ENCODE data around the gene COBL.

The COBL gene

DNA sequence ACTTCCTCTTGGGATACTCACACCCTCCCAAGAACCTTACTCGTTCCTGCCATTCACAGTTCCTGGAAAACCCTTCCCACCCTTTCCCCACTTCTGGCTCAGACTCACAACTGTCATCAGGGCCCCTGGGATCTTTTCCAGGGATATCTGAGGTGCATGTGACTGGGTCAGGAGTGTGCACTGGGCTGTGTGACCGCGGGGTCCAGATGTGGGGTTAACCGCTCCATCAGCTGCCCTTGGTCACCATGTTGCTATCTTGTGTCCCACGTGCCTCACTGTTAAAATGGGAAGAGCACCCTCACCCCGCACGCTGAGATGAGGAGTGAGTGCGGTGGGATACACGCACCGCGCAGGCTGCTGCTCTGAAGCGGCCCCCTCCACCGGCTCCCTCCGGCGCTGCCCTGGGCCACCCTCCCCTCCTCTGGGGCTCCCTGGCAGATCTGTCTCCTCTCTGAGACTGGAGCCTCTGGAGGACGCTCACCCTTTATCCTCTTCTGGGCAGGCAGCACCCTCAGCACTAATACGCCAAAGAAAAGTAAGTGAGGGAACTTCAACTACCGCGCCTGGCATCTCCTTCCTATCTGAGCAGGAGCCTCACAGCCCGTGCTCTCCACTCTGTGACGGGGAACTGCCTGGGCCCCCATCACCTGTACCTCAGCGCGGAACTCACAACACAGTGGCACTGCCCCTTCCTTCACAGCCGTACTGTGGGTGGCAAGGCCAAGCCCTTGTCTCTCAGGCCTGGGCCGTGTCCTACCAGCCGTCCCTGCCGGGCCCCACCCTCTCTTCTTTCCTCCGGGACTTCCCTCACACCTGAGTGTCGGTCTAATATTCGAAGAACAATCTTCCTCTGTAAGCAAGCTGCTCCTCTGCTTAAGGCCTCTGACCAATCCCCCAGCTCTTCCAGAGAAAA is 15.6 kb downstream of the COBL start:
- DNase-seq = no peak

DNA sequence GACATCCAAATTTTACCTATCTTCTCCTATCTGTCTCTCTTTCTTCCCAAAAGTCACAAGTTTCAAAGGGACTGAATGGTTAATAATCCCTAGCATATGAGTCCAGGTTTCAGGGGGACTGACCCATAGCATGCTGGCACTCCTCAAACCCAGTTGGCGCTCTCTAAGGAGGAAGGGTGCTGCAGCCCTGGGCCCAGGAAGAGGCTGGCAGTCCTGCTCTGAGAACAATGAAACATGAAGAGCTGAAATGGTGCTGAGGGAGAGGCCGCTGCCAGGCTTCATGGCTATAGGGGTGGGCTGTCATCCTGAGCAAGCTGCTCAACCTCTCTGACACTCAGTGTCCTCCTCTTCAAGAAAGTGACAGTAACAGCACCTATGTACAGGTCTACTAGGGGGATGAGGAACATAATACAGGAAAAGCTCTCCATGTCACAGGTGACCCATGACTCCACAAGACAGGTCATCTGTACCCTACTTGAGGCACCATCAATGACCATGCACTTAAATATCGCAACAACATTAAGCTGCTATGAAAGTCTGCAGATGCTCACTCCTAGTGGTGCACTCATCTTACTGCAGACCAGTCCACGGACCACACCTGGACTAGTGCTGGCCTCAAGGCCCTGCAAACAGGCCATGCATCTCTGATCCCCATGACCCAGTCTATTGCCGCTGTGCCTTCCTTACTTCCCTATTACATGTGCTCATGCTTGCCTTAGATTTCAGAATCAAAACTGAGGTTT is 17.0 kb downstream of the COBL start:
- no peak for DNase-seq

DNA sequence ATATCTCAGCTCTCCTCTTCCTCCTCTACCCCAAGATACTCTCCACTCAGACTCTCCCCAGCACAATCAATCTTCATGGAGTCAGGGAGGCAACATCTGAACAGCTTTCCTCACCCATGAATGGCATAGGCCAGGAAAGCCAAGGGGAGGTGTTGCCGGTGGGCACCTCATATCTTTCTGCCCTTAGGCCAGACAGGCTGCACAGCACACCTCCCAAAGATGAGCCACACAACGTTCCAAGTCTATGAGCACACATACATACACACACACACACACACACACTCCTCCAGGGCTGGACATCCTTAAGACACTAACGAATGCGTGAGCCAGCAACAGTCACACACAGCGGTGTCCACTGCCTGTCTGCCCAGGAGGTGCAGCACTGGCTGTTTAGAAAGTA is 17.7 kb downstream of the COBL start:
- DNase-seq = no peak

DNA sequence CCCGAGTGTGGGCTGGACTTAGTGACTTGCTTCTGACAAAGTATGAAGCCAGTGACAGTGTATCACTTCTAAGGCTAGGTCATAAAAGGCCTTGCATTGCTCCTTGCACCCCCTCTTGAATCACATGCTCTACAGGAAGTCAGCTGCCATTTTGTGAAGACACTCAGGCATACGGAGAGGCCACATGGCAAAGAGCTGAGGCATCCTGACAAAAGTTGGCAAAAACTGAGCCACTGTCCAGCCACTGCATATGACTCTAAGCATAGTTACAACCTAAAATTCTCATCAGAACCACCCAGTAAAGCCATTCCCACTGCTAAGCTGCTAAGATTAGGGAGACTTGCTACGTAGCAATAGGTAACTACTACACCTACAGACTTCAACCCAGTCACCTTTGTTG is 18.6 kb downstream of the COBL start:
- DNase-seq = no peak

DNA sequence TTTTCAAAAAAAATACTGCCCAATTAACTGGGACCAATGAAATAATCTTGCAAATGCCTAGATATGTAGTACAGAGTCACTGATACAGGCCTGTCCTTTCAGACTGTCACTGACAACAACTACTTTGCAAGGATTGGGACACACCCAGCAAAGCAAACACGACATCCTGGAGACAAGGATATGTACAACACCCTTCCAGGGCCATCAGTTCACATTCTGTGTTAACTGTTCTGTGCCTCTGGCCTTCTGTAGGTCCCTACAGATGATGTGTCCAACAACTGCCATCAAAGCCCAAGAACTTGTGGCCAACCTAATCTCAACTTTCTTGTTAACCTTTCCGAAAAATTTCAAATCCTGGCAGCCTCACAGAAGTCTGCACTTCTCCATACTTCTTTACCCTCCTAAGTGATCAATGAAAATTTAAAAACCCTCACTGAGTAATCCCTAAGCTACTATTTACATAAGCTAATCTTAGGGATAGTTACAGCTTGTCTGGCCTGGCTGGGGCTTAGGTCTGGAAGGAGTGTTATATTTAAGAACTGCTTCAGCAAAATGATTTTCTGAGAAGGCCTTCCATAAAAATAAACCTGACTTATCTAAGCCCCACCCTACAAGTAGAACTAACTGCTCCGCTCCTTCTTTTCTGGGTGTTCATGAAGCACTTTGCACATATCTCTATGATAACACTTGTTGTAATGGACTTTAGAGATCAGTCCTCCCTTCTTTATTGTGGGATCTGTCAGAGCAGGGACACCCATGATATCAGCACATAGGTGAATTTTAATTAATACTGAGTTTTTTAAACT is 21.0 kb downstream of the COBL start:
- DNase-seq = no peak

DNA sequence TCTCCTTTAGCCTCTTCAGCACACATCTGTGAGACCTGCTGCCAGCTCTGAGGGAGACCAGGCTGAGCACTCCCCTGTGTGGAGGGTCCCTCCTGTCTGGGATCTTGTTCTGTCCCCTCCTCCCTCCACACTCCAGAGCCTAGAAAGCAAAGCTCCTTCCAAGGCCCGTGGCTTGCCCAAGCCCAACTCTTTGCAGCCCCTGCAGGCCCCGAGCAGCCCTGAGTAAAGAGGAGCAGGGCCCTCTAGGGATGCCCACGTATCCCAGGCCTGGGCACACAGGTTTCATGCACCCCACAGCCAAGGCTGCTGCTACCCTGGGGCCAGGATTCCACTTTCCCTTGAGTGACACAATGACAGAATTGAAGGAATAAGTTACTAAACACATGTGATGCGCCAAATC is 24.0 kb downstream of the COBL start:
- no peak for DNase-seq

DNA sequence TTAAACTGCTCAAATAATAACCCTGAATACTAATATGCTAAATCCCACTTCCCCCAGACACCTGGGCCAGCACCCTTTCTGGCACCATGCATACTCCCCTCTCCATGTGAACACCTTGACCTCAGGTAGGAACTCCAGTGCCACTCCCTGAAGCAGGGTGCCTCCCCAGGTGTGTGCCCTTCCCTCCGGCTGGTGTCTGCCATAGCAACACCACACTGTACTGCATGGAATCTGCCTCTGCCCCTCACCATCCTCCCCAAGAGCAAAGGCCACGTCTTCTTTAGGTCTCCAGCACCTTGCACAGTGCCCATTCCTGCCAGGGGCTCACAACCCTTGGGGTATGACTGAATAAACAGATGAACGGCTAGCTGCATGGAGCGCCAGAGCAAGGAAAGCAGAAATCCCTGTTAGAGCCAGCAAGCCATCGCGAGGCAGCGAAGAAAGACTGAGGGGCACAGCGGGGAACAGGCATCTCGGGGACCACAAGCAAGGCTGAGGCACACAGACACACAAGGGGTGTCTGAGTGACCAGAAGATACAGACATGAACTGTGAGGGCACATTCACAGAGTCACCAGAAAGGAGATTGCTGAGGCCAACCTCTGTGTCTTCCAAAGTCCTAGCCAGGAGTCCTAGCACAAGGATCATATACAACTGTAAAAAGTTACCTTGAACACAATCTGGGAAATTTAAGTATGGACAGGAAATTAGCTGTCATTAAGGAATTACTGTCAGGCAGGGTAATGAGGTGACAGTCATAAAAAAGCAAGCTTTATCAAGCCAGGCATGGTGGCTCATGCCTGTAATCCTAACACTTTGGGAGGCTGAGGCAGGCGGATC is 25.7 kb downstream of the COBL start:
- no peak for DNase-seq

DNA sequence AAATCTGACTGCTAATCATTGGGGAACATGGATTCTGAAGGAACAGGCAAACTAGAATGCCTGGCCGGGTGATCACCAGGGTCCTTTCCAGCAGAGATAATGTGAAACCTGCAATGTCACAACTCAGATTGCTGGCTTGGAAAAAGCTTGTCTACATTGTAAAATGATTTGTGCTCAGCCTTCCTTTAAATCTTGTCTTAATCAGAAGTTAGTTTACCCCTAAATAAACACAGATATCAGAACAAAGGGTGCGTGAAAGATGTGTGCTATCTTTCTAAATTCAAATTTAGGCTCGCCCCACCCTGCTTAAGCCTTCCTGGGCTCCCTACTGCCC is 26.3 kb downstream of the COBL start:
- no peak for DNase-seq

DNA sequence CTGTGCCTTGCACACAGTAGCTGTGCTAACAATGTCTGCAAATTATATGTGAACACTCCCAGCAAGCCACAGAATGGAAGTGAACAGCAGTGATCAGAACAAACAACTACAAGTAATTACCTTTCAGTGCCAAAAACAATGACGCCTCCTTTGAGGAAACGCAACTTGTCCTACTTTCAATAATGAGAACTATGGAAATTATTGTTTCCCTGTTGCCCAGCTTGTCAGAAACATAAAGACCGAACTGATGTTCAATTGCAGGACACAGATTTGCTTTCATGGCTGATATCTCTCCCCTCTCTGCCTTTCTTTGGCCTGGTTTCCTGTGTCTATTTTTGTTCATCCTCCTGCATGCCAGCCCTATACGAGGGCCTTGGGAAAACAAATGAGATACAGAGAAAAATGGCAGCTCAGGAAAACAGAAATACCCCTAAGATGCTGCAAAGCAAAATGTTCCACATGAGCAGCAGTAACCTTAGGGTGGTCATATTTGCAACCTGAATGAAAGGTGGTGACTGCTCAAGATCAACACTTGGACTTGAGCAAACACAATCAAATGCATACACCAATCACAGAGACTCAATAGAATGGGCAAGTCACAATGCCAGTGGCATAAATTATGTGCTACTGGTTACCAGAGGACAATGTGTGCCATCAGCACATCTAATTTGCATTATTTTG is 26.8 kb downstream of the COBL start:
- DNase-seq = no peak

DNA sequence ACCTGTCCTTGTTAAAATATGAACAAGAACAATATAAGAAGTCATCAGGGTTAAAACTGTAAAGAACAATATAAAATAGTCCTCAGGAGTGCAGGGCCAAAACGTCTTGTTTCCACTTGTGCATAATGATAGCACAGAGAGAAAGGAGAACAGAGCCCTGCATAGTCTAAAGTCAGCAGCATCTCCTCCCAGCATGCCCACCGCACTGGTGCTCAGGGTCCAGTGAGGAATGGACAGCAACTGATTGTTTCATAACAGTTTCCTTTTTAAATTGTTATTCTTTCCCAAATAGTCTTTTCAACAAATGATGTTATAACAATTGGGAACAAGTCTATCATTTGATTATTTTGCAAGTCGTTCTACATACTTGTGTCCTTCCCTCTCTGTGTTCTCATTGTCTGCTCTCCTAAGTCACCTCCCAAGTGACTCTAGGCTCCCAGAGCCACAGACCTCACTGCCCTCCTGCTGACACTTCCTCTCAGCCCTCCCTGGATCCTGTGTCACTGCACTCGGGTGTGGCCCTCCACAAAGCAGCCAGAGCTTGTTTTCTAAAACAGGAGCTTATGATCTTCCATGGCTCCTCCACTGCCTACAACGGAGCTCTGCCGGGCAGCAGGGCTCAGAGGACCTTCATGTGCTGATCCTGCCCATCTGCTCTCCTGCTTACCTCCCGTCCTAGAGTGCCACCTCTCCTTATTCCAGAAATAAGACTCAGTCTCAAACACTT is 27.6 kb downstream of the COBL start:
- no peak for DNase-seq

DNA sequence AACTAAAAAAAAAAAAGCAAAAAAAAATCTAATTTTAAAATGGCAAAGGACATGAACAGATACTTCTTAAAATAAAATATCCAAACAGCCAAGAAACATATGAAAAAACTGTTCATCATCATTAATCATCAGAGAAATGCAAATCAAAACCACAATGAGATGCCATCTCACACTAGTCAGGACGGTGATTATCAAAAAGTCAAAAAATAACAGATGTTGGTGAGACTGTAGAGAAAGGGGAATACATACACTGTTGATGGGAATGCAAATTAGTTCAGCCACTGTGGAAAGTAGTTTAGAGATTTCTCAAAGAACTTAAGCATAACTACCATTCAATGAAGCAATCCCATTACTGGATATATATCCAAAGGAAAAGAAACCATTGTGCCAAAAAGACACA is 30.2 kb downstream of the COBL start:
- DNase-seq = no peak

DNA sequence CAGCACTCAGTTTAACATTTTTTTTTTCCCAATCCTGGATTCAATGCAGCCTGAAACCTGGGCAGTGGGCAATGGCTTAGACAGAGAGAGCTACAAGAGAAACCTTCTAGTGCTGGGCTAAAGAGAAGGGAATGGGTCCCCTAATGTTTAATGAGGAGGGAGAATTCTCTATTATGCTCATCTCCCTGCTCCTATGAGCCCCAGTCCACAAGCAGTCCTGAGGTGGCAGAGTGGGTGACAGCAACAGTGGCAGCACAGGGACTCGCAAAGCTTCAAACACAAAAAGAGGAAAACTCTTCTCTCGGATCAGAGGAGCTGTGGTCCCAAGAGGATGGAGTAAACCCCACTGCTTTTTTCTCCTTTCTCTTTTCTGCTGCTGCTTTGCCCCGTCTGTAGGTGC is 36.5 kb downstream of the COBL start:
- no peak for DNase-seq

DNA sequence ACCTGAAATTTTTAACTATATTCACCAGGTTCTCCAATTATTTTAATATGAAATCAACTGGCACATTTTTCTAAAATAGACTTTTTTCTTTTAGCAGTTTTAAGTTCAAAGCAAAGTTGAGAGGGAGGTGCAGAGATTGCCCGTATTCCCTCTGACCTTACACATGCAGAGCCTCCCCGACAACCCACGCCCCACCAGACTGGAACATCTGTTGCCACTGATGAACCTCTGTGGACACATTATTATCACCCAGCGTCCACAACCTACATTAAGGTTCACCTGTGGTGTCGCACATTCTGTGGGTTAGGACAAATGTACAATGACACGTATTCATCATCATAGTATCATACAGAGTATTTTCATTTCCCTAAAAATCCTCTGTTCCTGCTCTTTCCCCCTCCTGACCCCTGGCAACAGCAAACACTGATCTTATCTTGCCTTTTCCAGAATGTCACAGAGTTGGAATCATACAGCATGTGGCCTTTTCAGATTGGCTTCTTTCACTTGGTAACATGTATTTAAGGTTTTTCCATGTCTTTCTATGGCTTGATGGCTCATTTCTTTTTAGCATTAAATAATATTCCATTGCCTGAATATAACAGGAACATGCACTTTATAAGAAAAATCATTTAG is 37.1 kb downstream of the COBL start:
- no peak for DNase-seq

DNA sequence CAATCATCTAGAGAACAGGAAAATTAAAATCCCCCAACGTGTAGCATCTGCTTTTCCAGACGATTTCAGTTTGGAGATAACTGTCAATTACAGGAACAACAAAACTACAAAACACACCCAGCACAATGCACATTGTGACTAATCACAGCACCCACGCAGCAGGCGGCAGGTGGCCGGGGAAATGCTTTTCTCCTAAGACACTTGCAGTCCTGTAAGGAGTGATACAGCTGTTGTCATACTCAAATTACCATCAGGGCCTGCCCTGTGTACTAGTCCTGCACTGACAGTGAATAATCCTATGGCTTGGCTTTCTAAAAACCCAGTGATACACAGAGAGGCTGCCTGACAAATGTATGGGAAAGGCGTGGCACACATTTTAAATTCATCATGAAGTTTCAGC is 37.8 kb downstream of the COBL start:
- no peak for DNase-seq

DNA sequence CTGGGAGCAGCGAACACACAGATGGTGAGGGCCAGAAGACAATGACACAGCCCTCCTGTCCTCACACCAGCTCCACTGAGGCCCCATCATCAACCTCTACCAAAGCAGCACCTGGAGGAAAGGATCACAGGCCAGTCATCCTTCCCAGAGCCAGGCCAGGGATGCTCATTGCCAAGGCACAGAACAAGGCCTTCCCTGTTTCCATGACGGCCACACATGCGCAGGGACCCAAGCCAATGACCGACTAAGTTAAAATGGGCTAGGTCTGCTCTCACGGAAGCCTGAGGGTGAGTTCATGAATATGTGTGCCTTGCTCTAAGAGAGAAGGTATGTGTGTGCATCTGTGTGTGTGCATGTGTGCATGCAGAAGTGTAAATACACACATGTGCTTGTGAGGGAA is 39.6 kb downstream of the COBL start:
- DNase-seq = no peak

DNA sequence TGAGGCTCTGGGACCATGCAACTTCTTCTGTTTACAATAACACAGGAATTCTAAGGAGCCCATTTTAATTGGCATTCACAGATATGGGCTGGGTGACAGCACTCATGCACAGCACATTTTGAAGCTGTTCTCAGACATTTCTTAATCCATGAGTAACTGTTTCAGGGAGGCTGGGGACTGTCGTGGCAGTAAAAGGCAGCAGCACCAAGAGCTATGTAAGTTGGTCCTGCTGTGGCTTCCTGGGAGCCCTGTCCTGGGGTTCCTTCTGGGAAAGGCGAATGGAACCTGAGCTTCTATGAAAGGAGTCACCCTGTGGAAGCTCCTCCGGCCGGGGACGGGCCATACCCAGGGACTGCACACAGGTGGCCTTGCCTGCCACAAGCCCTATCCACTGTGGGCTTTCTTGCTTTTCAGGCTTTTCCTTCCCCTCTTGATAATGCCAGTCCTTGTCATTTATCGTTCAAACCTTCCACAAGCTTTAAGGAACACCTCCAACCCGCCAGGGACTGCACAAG is 40.5 kb downstream of the COBL start:
- no peak for DNase-seq

DNA sequence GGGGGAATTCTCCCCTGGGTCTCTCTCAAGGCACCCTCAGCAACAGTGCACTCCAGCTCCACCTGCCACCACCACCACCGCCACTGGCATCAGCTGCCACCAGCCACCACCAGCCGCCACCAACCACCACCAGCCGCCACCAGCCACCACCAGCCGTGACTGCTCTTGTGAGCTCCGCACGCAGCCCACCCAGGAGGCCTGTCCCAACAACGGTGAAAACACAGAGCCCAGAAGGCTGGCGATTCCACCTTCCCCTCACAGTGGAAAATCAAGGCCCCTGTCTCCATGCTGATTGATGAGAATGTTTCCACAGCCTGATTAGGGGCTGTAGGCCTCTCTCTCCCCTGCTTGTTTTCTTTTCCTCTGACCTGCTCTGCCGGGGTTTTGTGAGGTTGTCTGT is 41.1 kb downstream of the COBL start:
- DNase-seq = no peak

DNA sequence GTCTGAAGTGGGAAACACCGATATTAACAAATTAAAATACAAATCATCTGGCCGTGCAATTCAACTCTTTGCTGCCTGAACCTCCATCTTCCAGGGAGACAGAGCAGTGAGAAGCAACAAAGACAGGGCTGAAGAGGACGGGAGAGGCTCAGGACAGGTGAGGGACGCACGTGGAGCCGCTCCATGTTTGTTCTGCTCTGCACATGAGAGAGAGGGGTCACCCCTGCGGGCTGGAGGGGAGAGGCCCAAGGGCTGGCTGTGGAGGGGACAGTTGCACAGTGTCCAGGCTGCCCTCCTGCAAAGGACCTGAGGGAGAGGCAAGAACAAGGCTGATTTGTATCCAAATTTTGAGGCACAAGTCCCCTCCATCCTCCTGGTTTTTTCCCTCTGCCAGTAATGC is 41.7 kb downstream of the COBL start:
- no peak for DNase-seq

DNA sequence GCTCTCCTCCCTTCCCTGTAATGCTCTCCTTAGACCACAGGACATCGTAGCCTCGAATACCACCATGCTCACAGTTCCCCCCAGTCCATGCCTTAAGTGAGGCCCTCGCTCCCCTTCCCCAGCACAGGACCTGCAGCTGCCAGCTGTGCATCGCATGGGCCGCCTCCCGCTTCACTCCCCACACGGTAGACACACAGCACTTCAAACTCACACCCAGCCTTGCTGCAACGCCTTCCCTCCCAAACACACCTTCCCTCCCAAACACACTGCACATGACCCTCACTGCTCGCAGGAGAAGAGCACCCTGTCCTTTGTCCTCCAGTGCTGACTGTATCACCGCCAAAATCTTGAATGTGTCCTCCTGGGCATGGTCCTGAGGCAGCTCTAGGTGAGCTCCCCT is 42.6 kb downstream of the COBL start:
- no peak for DNase-seq

DNA sequence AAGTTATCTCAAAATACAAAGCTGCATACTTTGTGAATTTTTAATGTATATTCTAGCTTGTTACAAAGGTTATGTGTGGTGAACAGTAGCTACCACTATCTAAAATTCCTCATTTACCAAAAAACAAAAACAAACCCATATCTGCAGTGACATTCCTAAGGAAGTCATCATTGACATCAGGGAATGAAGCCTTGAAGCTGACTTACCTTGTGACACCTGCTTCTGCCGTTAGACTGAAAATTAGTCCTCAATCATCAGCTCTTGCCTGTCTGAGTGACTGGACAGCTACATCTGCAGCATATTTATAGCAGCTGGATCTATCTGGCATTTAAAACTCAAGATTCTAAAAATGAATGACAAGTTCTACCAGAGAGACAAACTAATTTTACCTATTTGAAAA is 43.2 kb downstream of the COBL start:
- DNase-seq = no peak

DNA sequence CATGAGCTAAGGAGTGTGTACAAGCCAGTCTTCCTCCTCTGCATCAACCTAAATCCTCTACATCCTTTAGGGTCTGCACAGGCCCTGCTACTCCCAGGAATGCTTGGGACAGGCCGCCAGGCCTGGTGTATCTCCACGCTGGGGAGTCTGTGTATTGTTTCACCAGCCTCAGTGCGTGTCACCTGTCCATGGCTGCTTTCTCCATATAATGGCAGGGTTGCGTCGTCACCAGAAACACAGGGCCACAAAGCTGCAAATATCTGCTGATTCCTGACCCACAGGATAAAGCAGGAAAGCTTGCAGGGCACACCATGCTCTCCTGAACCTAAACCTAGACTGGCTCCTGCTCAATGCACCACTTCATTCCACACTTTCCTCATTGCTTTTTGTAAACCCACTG is 45.6 kb downstream of the COBL start:
- DNase-seq = no peak
